A549 treated with AZD2906 at 1 μM for 4 hours (cell line): Measurements from ENCODE around the gene UBE2J2. TPM values are rescaled to one million over a fixed set of nuclear protein-coding genes. Genes with fewer than 3 reads are reported as not detected.

Experiments used
- total RNA-seq: library from RNA; stranded (reverse); fragments of 200-300 nt; extraction: Qiagen RNA extraction; gene quantifications from 5 replicates; pipeline ENCODE4 v1.2.3, GENCODE V29; 2022

UBE2J2 gene
- total RNA-seq: 36.2 to 50.4 TPM (median 45.1 TPM) in 5 replicates

DNA sequence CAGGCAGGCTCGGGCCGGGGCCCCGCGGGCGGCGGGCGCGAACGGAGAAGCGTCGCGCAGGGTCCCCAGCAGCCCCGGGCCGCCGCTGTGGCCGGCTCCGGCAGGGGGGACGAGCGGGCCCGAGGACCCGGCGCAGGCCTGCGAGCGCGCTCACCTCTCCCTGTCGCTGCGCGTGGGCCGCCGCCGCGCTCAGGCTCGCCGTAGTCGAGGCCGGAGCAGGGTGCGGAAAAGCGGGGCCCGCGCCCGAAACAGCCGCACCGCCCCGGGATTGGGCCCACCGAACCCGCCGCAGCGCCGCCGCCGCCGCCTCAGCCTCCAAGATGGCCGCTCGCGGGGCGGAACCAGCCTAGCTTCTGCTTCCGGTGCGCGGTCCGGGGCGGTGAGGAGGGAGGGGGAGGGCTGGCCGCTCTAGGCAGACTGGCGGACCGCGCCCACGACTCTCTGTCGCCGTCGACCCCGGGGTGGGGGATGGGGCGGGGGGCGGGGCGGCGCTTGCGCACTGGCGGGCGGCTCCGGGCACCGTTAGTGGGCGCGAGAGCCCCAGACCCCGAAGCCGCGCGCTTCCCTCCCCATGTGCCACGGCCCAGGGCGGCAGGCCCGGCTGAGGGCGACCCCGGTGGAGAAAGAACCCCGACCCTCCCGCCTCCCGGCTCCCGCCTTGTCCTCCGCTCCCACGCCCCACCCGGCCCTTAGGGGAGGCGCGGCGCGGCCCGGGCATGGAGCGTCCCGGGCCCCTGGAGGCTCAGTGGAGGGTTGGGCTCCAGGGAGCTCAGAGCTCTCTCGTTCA lies at the start of gene UBE2J2:
TSS of gene UBE2J2 (minus strand) at position 343 of the 787 bp plus-strand sequence. CDS start 5,862 bp downstream, outside the sequence.

GRCh38 chr1:1307923-1308755 lies 34.5 kb upstream of the UBE2J2 start, which contains the start of the genes ACAP3 and PUSL1:
Gene ACAP3 (minus strand): TSS chr1:1307930. CDS start chr1:1307815, 115 bp downstream.
Gene PUSL1 (plus strand): TSS chr1:1308597. CDS start chr1:1308644, 47 bp downstream.

GRCh38 chr1:1246577-1247340 lies 26.9 kb downstream of the UBE2J2 start, which contains the start of gene C1QTNF12:
Gene C1QTNF12 (minus strand): TSS chr1:1246722. CDS start chr1:1246690, 32 bp downstream.

GRCh38 chr1:1232208-1232795 lies 41.4 kb downstream of the UBE2J2 start, which contains the start of gene B3GALT6:
Gene B3GALT6 (plus strand): TSS chr1:1232237. CDS start chr1:1232279, 42 bp downstream.

GRCh38 chr1:1231400-1232207 lies 42.0 kb downstream of the UBE2J2 start, which contains the start of gene SDF4:
Gene SDF4 (minus strand): TSS chr1:1232001. CDS start chr1:1228772, 3,229 bp downstream.

GRCh38 chr1:1213345-1214265 lies 60.0 kb downstream of the UBE2J2 start, which contains the start of gene TNFRSF4:
Gene TNFRSF4 (minus strand): TSS chr1:1214153. CDS start chr1:1214127, 26 bp downstream.

DNA sequence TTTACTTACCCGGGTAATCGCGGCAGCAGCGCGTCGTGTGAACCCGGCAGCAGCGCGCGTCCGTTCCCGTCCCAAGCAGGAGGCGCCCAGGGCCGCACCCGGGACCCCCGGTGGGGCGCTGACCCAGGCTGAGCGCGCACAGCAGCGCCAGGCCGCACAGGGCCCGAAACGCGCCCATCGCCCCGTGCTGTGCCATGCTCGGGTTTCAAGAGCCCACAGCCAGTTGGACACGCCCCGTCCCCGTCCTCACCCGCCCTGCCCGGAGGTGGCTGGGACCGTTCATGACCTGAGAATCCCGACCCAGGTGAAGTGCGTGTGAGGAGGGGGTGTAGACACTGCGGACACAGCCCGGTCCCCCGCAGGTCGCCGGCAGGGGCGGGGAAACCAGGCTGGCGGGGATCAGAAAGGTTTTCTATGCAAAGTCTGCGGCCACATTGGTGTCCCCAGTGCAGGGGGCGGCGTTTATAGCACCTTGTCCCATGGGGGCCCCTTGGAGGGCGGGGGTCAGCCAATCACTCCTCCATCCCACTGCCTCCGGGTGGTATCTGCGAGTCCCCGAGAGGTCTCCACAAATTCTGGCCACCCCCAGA lies 67.2 kb downstream of the UBE2J2 start, which contains the start of gene TNFRSF18:
TSS of gene TNFRSF18 (minus strand) at position 217 of the 590 bp plus-strand sequence. CDS start at position 196, 21 bp downstream.

Other genes starting within 250 kb of the UBE2J2 start
- gene RNF223, start 199.5 kb downstream of the UBE2J2 start, total RNA-seq: 0.21 to 0.30 TPM (median 0.23 TPM) in 5 replicates
- gene C1orf159, start 157.8 kb downstream of the UBE2J2 start, total RNA-seq: 8.2 to 14.5 TPM (median 13.7 TPM) in 5 replicates
- not detected in 5 replicates for gene TTLL10, start 100.0 kb downstream of the UBE2J2 start, total RNA-seq
- gene TNFRSF18, start 67.3 kb downstream of the UBE2J2 start, total RNA-seq: 0.09 to 0.20 TPM (median 0.13 TPM) in 4 of 5 replicates, not detected in the other
- gene TNFRSF4, start 59.7 kb downstream of the UBE2J2 start, total RNA-seq: 0.13 to 0.34 TPM (median 0.20 TPM) in 4 of 5 replicates, not detected in the other
- 109 to 135 TPM (median 131 TPM) in 5 replicates for gene SDF4, start 41.9 kb downstream of the UBE2J2 start, total RNA-seq
- gene B3GALT6, start 41.6 kb downstream of the UBE2J2 start, total RNA-seq: 11.0 to 19.8 TPM (median 18.8 TPM) in 5 replicates
- 0.71 to 1.9 TPM (median 1.4 TPM) in 5 replicates for gene C1QTNF12, start 27.1 kb downstream of the UBE2J2 start, total RNA-seq
- gene SCNN1D, start 6.6 kb upstream of the UBE2J2 start, total RNA-seq: 0.52 to 1.3 TPM (median 1.1 TPM) in 5 replicates
- gene ACAP3, start 34.1 kb upstream of the UBE2J2 start, total RNA-seq: 8.2 to 16.9 TPM (median 14.4 TPM) in 5 replicates
- 15.8 to 25.3 TPM (median 23.7 TPM) in 5 replicates for gene PUSL1, start 34.7 kb upstream of the UBE2J2 start, total RNA-seq
- gene INTS11, start 50.8 kb upstream of the UBE2J2 start, total RNA-seq: 46.5 to 63.1 TPM (median 58.1 TPM) in 5 replicates
- 18.3 to 25.4 TPM (median 24.0 TPM) in 5 replicates for gene CPTP, start 50.9 kb upstream of the UBE2J2 start, total RNA-seq
- 0.09 to 0.26 TPM (median 0.23 TPM) in 5 replicates for gene TAS1R3, start 57.4 kb upstream of the UBE2J2 start, total RNA-seq
- 41.0 to 73.2 TPM (median 64.0 TPM) in 5 replicates for gene DVL1, start 75.6 kb upstream of the UBE2J2 start, total RNA-seq
- 0.11 to 0.36 TPM (median 0.15 TPM) in 4 of 5 replicates, not detected in the other for gene MXRA8, start 84.7 kb upstream of the UBE2J2 start, total RNA-seq
- 107 to 197 TPM (median 169 TPM) in 5 replicates for gene AURKAIP1, start 101.4 kb upstream of the UBE2J2 start, total RNA-seq
- gene CCNL2, start 125.5 kb upstream of the UBE2J2 start, total RNA-seq: 38.0 to 55.0 TPM (median 48.1 TPM) in 5 replicates
- 128 to 145 TPM (median 135 TPM) in 5 replicates for gene MRPL20, start 133.4 kb upstream of the UBE2J2 start, total RNA-seq
- 0.03 to 0.10 TPM (median 0.07 TPM) in 3 of 5 replicates, not detected in the others for gene ANKRD65, start 147.4 kb upstream of the UBE2J2 start, total RNA-seq
- 3.7 to 15.9 TPM (median 14.0 TPM) in 5 replicates for gene VWA1, start 161.8 kb upstream of the UBE2J2 start, total RNA-seq
- not detected in 5 replicates for gene ATAD3C, start 175.8 kb upstream of the UBE2J2 start, total RNA-seq
- gene ATAD3B, start 197.9 kb upstream of the UBE2J2 start, total RNA-seq: 1.1 to 3.4 TPM (median 2.9 TPM) in 5 replicates
- 28.5 to 38.5 TPM (median 36.5 TPM) in 5 replicates for gene ATAD3A, start 238.3 kb upstream of the UBE2J2 start, total RNA-seq